OCI-LY1 (cell line): ENCODE data around the gene KRTAP4-8.
"Not testable (repeated sequence)": the region's sequence is repeated elsewhere in the genome, so short reads cannot be mapped to it uniquely, and the experiment has no call there.

Experiments
- H2AFZ ChIP-seq: fragments of 200-600 bp; sonication (generic), shearing (Covaris generic); 2 replicates; pipeline ENCODE4 v1.6.0; 2014; ENCODE audit warnings: antibody characterized with exemption, mild to moderate bottlenecking, low read length
- H3F3A ChIP-seq: fragments of 200-600 bp; sonication (generic), shearing (Covaris generic); 2 replicates; pipeline ENCODE4 v1.6.0; 2014; ENCODE audit warnings: mild to moderate bottlenecking, antibody characterized with exemption, low read length, moderate library complexity; ENCODE audit not compliant: insufficient read depth
- H3K27ac ChIP-seq: fragments of 200-600 bp; sonication (generic); 2 replicates; pipeline ENCODE4 v1.5.1; 2014; ENCODE audit warnings: low read length, mixed run types, mild to moderate bottlenecking, low read depth; ENCODE audit not compliant: poor library complexity, severe bottlenecking
- H3K27me3 ChIP-seq: fragments of 200-600 bp; sonication (generic); 2 replicates; pipeline ENCODE4 v1.6.0; 2014; ENCODE audit warnings: antibody characterized with exemption, mild to moderate bottlenecking, low read length, moderate library complexity; ENCODE audit not compliant: insufficient read depth
- H3K36me3 ChIP-seq: fragments of 200-600 bp; sonication (generic); 2 replicates; pipeline ENCODE4 v1.6.1; 2014; ENCODE audit warnings: mild to moderate bottlenecking, antibody characterized with exemption, low read length, moderate library complexity, mixed read lengths; ENCODE audit not compliant: insufficient read depth
- H3K4me1 ChIP-seq: fragments of 200-600 bp; sonication (generic); 2 replicates; pipeline ENCODE4 v1.5.1; 2014; ENCODE audit warnings: mild to moderate bottlenecking, low read length, moderate library complexity; ENCODE audit not compliant: insufficient read depth, severe bottlenecking
- H3K4me2 ChIP-seq: fragments of 200-600 bp; sonication (generic), shearing (Covaris generic); 2 replicates; pipeline ENCODE4 v1.6.1; 2014; ENCODE audit warnings: low read length
- H3K4me3 ChIP-seq: fragments of 200-600 bp; sonication (generic); 2 replicates; pipeline ENCODE4 v1.5.1; 2014; ENCODE audit warnings: low read length, low read depth, mild to moderate bottlenecking, mixed read lengths; ENCODE audit not compliant: poor library complexity, severe bottlenecking
- H3K79me2 ChIP-seq: fragments of 200-600 bp; shearing (Covaris generic); 2 replicates; pipeline ENCODE4 v1.6.1; 2016; ENCODE audit warnings: mixed run types, low read length, mixed read lengths; ENCODE audit not compliant: insufficient read depth
- H3K9ac ChIP-seq: fragments of 200-600 bp; sonication (generic), shearing (Covaris generic); 2 replicates; pipeline ENCODE4 v1.6.1; 2014; ENCODE audit warnings: mild to moderate bottlenecking, low read length, mixed read lengths
- H3K9me2 ChIP-seq: fragments of 200-600 bp; sonication (generic), shearing (Covaris generic); 2 replicates; pipeline ENCODE4 v1.6.1; 2014; ENCODE audit warnings: low read depth, mild to moderate bottlenecking, low read length, mixed read lengths
- H3K9me3 ChIP-seq: fragments of 200-600 bp; shearing (Covaris generic); 2 replicates; pipeline ENCODE4 v1.6.1; 2014; ENCODE audit warnings: low read length, mixed read lengths
- H4K20me1 ChIP-seq: fragments of 200-600 bp; sonication (generic), shearing (Covaris generic); 2 replicates; pipeline ENCODE4 v1.6.0; 2016; ENCODE audit warnings: mild to moderate bottlenecking, low read length; ENCODE audit not compliant: insufficient read depth
- CTCF ChIP-seq: fragments of 200-600 bp; sonication (generic), shearing (Covaris generic); IDR thresholded peaks from 2 replicates; pipeline ENCODE4 v1.5.1; 2017; ENCODE audit warnings: mild to moderate bottlenecking, antibody characterized with exemption, low read length, moderate library complexity, mixed read lengths
- EZH2 ChIP-seq: fragments of 200-600 bp; sonication (generic), shearing (Covaris generic); IDR thresholded peaks from 2 replicates; pipeline ENCODE4 v1.8.0; 2017; ENCODE audit warnings: borderline replicate concordance, mixed run types, mild to moderate bottlenecking, antibody characterized with exemption, low read length, moderate library complexity, mixed read lengths

KRTAP4-8 gene

GRCh38 chr17:41063449-41063848 lies 34.5 kb downstream of the KRTAP4-8 start:
- H3K27ac ChIP-seq = no peak overlapping the region
- H3K27me3 ChIP-seq = no peaks in the 10 kb centered on the region
- H3K36me3 ChIP-seq = no peaks in the 10 kb centered on the region
- H3K4me1 ChIP-seq = no peaks in the 10 kb centered on the region
- no peaks in the 10 kb centered on the region for H3F3A ChIP-seq
- H2AFZ ChIP-seq = no peak overlapping the region
- no peaks in the 10 kb centered on the region for H3K9me2 ChIP-seq
- H3K9me3 ChIP-seq = no peaks in the 10 kb centered on the region
- H3K9ac ChIP-seq = no peak overlapping the region
- no peak overlapping the region for H3K4me2 ChIP-seq
- no peaks in the 10 kb centered on the region for H3K79me2 ChIP-seq
- TF ChIP-seq EZH2 (no peak), CTCF (no peak)
- no peaks in the 10 kb centered on the region for H4K20me1 ChIP-seq
- no peak overlapping the region for H3K4me3 ChIP-seq

- Histone ChIP-seq H3K4me3 (no peak overlapping the region), H3K79me2 (no peaks in the 10 kb centered on the region), H3K36me3 (no peaks in the 10 kb centered on the region), H3K4me2 (no peak overlapping the region), H3K27me3 (no peaks in the 10 kb centered on the region), H3K9ac (no peak overlapping the region), H3F3A (no peaks in the 10 kb centered on the region), H3K4me1 (no peaks in the 10 kb centered on the region), H3K9me3 (no peaks in the 10 kb centered on the region), H4K20me1 (no peaks in the 10 kb centered on the region), H3K27ac (no peak overlapping the region), H3K9me2 (no peaks in the 10 kb centered on the region), H2AFZ (no peak overlapping the region)
- TF ChIP-seq CTCF = no peak
- no peak for TF ChIP-seq EZH2
Measured at GRCh38 chr17:41061964-41062363, 36.0 kb downstream of the KRTAP4-8 start.

GRCh38 chr17:41060052-41060604 lies 37.8 kb downstream of the KRTAP4-8 start, which contains the start of gene KRTAP2-3:
KRTAP2-3 (minus strand) TSS chr17:41060114; CDS start chr17:41060050, 64 bp downstream.
- Histone ChIP-seq H3K36me3 (no peaks in the 10 kb centered on the region), H4K20me1 (no peaks in the 10 kb centered on the region), H3K9me2 (no peaks in the 10 kb centered on the region), H3K4me1 (no peaks in the 10 kb centered on the region), H3K27ac (no peak within 1 kb of the TSS), H3K27me3 (0 out of 2 replicates have a peak, but pooled peaks cover 3% of the 10 kb centered on the region), H3K4me2 (no peak within 1 kb of the TSS), H3K4me3 (no peak within 1 kb of the TSS), H3K9ac (no peak within 1 kb of the TSS), H3F3A (no peaks in the 10 kb centered on the region), H2AFZ (no peak within 1 kb of the TSS), H3K79me2 (no peaks in the 10 kb centered on the region), H3K9me3 (no peaks in the 10 kb centered on the region)
- TF ChIP-seq EZH2 = no peak
- no peak for TF ChIP-seq CTCF

- not testable (repeated sequence) for H3K79me2 ChIP-seq, H4K20me1 ChIP-seq, H3F3A ChIP-seq, H3K9me2 ChIP-seq, H3K4me2 ChIP-seq, H2AFZ ChIP-seq, H3K9me3 ChIP-seq, H3K36me3 ChIP-seq, H3K9ac ChIP-seq, H3K27ac ChIP-seq, H3K4me3 ChIP-seq, H3K4me1 ChIP-seq, H3K27me3 ChIP-seq
Measured at GRCh38 chr17:41059276-41060051, 38.5 kb downstream of the KRTAP4-8 start.
